ACHN (cell line): ENCODE data around the gene OR51F2.
"Not testable (repeated sequence)": the region's sequence is repeated elsewhere in the genome, so short reads cannot be mapped to it uniquely, and the experiment has no call there.

Experiments
- DNase-seq: peaks from one replicate; pipeline ENCODE4 v3.0.0-alpha.2; 2015
- in situ Hi-C: cut with HindIII; loops from 2 replicates; pipeline ENCODE4 v1.10.0; 2017; ENCODE audit warnings: low sequenced_read_pairs, low pct_ligation_motif_present, low pct_unique_long_range_greater_than_20kb

OR51F2 gene

DNA sequence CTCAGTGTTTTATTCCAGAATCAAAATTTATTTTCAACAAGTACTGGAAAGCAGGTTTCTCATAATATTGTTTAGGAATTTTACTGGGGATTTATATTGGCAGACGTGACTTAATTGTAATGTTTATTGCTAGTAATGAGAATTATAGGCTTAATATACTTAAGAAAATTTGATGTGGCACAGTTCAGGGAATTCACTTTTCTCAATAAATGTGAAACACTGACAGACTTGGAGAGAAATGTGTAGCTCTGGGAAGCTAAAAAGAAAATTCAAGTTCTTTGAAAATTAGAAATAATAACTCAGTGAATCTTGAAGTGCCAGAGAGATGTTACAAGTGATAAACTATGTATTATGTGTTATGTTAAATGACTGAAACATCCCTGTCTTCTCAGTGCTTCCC is at the start of gene OR51F2:
OR51F2 (plus strand) TSS at position 301 of the 400 bp plus-strand sequence. CDS start 101 bp downstream, outside the sequence.
- in situ Hi-C loops, result no loop called here

DNA sequence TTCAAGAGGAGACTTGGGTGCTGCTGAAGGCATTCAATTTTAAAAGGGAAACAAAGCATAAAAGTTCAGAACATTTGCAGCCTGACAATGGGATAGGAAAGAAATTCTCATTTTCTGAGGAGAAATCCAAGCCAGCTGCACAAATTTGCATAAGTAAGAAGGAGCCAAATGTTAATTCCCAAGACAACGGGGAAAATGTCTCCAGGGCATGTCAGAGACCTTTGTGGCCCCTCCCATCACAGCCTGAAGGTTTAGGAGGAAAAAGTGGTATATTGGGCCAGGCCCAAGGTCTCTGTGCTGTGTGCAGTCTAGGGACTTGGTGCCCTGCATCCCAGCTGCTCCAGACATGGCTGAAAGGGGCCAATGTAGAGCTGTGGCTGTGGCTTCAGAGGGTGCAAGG is 38.7 kb upstream of the OR51F2 start:
- no peak for DNase-seq
- in situ Hi-C loops, result no loop called here

More for the DNA sequence above, at the start of gene OR51F2:
- DNase-seq, result no peak

DNA sequence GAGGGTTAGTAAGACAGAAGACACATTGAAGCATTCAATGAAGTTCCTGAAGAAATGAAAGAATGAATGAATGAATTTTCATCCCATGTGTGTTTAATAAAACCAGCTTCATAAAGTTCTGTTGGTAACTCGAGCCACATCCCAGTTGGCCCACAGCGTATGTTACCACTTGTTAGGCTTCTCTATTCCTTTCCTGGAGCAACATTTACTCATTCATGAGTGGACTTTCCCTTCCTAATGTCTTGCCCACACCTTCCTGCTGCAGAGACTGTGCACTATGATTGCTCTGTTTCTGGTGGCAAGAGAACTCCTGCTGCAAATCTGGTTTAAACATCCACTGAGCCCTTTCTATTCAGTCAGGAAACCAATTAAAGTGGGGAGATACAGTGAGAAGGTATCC is 23.9 kb upstream of the OR51F2 start:
- in situ Hi-C loops, result no loop called here

GRCh38 chr11:4798427-4799183 is 22.5 kb upstream of the OR51F2 start:
- in situ Hi-C loops, result no loop called here
- no peak for DNase-seq

More for the DNA sequence above, 23.9 kb upstream of the OR51F2 start:
- DNase-seq, result no peak

DNA sequence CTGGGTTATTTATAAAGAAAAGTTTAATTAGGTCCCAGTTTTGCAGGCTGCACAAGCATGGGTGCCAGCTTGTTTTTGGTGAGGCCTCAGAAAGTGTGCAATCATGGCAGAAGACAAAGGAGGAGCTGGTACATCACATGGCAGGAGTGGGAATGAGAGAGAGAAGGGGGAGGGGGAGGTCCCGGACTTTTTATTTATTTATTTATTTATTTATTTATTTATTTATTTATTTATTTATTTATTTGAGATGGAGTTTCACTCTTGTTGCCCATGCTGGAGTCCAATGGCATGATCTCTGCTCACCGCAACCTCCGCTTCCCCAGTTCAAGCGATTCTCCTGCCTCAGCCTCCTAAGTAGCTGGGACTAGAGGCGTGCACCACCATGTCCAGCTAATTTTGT is 19.8 kb upstream of the OR51F2 start:
- in situ Hi-C loops, DNase-seq: not testable (repeated sequence)

DNA sequence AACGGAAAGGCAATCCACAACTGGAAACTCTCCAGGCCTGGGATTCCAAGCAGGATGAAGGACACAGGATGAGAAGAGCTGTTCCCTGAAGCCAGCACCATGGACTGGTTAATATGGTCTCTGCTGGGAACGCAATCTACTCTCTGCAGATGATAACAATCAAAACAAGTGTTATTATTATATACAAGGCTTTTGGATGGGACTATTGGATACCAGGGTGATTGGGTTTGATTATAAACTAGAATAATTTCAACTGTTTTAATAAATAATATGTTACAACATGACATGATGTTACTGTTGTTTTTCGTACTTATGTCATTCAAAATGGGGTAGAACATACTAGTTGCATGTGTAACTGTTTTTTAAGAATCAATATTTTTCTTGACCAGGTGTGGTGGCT is 16.8 kb upstream of the OR51F2 start, which contains the start of gene OR52R1:
OR52R1 (minus strand) TSS at position 101 of the 400 bp plus-strand sequence; CDS start at position 101, 0 bp downstream.
- in situ Hi-C loops, result no loop called here
- DNase-seq, result no peak

DNA sequence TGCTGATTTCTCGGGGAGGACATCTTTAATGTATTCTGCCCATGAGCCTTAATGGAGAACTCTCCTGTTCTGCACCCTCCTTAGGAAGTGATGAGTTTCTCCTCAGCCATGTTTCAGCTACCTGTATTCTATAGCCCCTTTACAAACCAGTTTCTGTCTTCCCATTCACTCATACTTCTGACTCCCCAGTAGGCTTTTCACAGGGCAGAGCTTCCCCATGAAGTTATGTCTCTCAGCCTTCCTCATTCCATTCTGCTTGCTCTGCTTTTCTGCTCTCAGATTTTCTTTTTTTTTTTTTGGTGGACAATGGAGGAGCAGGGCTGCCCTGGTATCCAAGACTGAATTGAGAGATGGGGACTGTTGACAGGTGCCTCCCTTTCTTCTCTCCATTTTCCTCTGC is 12.6 kb upstream of the OR51F2 start:
- DNase-seq, result no peak
- in situ Hi-C loops, result no loop called here

DNA sequence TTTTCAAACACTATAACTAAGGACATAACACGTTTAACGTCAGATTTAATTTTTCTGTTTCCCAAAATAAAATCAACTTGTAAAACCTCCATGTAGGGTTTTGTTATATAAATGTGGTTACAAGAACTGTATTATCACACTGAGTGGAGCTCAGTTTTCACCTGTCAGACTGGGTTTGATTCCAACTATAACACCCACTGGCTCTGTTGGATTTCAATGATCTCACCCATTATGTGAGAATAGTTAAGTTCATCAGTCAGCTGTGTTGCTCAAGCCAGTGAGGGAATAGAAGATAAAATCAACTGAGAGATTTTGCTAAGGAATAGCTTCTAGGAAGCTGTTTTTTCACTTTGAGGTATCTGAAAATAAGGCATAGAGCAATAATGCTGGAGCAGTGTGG is 11.9 kb upstream of the OR51F2 start:
- no peak for DNase-seq
- in situ Hi-C loops, result no loop called here

DNA sequence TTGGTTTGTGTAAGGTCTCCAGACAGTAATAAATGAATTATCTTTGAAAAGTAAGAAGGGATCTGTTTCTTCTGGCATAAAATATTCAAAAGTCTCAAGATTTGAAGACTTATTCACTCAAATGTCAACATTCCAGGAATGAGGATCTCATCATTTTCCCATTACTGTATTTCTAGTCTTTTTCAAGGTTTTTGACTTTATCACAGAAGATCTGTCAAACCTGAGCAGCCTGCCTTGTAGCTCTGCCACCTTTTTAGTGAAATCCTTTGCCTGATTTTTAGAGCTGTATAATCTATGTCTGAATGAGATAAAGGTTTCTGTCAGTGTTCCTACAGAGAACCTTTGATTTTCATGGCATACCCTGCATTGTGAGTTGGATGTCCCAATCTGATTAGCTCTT is 4.0 kb downstream of the OR51F2 start:
- DNase-seq, result no peak
- in situ Hi-C loops, result no loop called here

DNA sequence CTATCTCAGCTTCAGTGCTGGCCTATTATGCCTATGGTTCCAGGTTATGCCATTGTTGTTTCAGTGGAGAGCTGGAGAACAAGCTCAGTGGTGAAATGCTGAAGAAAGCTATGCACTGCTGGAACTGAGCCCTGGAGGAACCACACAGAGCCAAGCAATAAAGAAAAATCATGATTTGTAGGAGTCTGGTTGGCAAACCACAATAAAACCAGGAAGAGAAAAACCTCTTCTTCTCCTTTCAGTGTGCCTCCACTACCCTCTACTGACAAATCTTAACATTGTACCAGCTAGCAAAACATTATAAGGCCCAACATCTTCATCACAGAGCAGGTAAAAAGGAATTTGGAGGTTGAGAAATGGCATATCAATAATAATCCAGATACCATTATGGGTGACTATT is 5.3 kb downstream of the OR51F2 start:
- in situ Hi-C loops, result no loop called here
- DNase-seq, result peak; percentile 3

GRCh38 chr11:4830346-4830745 is 9.2 kb downstream of the OR51F2 start:
- in situ Hi-C loops, result no loop called here
- no peak for DNase-seq

GRCh38 chr11:4830909-4831308 is 9.8 kb downstream of the OR51F2 start:
- in situ Hi-C loops, result no loop called here
- no peak for DNase-seq

DNA sequence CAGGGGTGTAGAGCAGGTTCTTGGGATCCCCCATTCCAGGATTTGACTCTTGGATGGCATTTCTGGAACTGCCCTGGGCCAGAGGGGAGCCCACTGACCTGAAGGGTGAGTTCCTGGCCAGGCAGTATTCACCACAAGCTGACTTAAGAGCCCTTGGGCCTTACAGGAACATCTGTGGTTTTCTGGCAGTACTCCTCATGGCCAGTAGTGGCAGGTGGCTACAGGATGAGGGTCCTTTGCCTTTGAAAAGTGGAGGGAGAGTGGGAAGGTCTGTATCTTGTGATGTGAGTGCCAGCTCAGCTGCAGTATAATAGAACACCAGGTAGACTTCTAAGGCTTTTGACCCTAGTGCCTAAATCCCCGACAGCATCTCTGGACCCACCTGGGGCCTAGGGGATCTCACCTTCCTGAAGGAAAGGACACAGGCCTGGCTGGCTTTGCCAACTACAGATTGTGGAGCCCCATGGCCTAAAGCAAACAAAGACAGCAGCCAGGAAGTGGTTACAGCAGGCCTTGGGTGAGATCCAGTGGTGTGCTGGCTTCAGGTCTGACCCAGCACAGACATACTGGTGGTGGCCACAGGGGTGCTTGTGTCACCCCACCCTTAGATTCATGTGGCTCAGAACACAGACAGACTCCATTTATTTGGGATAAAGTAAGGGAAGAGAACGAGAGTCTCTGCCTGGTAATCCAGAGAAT is 18.9 kb downstream of the OR51F2 start:
- in situ Hi-C loops, result no loop called here
- DNase-seq, result no peak

DNA sequence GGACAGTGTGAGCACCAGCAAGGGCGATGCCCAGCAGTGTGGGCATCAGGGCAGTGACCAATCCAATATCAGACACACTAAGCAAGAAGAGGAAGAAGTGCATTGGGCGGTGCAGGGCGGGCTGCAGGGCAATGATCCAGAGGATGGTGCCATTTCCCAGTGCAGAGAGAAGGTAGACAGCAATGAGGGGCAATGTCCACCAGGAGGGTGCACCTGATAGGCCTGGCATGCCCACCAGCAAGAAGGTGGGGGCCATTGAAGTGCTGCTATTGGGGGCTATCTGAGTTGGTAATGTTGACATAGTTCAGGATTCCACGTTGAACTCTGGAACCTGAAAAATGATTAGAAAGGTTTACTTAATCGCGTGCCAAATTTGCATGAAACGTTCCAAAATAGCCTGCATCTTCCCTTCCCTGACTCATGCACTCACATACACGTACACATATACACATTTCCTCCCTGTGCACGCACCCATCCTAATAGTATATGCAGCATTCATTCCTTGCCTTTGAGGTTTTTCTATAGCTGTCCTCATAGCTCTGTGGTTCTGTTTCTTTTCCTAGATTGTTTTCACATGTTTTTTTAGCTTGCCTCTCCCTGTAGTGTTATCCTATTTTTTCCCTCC is 27.9 kb downstream of the OR51F2 start, which contains the start of gene OR51S1:
OR51S1 (minus strand) TSS at position 301 of the 625 bp plus-strand sequence; CDS start at position 301, 0 bp downstream.
- no peak for DNase-seq
- in situ Hi-C loops, result no loop called here

DNA sequence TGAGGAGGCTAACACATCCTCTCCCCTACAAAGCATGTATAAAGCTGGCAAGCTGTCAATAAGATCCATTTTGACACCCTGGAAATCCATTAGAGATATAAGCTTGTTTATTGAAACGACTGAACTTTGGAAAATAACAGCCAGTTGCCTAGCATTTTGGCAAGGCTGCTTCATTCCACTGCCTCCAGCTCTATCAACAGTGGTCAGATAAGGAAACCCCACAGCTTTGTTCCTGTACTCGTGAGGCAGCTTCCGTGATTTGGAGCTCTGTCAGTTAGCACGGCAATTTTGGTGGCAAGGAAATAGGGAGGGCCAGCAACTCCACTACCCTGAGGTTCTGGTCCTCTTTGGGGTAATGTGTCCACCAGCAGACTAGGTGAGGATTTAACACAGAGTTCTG is 29.9 kb downstream of the OR51F2 start:
- in situ Hi-C loops, result no loop called here
- DNase-seq, result no peak

GRCh38 chr11:4854286-4854685 is 33.2 kb downstream of the OR51F2 start:
- in situ Hi-C loops, result not testable (repeated sequence)

DNA sequence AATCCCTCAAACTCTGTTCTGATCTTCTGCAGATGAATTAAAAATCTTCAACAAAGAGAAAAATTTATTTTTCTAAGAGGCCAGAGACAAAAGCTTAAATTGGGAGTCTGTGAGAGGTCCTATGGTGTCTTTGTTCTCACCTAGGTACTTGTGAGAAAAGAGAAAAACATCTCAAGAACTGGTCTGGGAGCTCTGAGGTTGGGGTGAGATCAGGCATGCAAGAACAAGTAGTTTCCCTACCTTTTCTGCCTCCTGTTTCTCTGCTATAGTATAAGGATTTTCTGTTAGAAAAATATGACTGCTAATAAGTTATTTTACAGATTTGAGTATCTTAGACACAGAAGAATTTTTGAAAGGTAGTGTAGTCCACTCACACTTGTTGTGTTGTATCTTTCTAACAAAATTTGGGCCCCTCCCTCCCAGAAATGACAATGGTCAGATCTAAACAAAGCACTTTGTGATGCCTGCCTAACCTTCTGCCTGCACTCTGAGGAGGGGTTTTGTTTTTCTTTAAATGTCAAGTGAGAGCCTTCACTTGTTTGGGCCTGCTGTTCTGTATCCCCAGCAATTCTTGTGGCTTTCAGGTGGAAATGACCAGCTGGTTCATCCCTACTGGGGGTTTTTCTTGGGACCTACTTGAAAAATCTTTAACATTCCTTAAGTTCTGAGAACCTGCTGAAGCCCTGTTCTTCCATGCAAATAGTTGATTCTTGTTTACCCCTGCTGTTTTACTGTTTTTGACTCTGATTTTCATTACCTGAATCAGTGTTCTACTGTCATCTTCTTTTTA is 41.5 kb downstream of the OR51F2 start:
- in situ Hi-C loops, result no loop called here
- DNase-seq, result no peak

More at GRCh38 chr11:4854286-4854685, 33.2 kb downstream of the OR51F2 start:
- not testable (repeated sequence) for DNase-seq

- no peak for DNase-seq
- in situ Hi-C loops, result no loop called here
These were observed 42.8 kb downstream of the OR51F2 start for GRCh38 chr11:4863876-4864275.
